COR-L47 (cell line): Measurements from ENCODE around the gene MARCHF2.
"Not testable (repeated sequence)": the region's sequence is repeated elsewhere in the genome, so short reads cannot be mapped to it uniquely, and the experiment has no call there.

Experiments used
- DNase-seq: peaks from one replicate; lab custom pipeline; 2025; lab: John Stamatoyannopoulos, UW

The MARCHF2 gene

GRCh38 chr19:8412783-8413628 lies at the start of gene MARCHF2:
Gene MARCHF2, plus strand, starts transcription at chr19:8413305. Its CDS starts 8,536 bp downstream, at chr19:8421841.
- peak; percentile 90 for DNase-seq

DNA sequence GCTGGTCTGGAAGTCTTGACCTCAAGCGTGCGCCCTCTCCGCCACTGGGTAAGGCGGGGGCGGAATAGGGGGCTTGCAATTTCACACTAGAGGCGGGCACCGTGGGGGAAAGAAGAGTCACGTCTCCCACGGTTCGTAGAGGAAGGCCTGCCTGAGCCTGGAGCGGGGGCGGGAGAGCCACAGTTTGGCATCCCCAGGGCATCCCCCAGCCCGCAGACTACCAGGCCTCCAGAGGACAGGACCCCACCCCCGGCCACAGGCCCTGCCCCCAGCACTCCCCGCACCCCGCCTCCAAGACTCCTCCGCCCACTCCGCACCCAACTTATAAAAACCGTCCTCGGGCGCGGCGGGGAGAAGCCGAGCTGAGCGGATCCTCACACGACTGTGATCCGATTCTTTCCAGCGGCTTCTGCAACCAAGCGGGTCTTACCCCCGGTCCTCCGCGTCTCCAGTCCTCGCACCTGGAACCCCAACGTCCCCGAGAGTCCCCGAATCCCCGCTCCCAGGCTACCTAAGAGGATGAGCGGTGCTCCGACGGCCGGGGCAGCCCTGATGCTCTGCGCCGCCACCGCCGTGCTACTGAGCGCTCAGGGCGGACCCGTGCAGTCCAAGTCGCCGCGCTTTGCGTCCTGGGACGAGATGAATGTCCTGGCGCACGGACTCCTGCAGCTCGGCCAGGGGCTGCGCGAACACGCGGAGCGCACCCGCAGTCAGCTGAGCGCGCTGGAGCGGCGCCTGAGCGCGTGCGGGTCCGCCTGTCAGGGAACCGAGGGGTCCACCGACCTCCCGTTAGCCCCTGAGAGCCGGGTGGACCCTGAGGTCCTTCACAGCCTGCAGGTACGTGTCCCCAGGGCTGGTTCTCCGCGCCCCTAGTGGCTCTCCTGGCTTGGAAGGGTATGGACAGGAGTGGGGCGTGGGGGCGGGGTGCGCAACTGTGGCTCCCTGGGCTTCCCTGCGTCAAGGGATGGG lies 49.0 kb upstream of the MARCHF2 start, which contains the start of gene ANGPTL4:
TSS of gene ANGPTL4 (plus strand) at position 353 of the 969 bp plus-strand sequence. CDS start at position 520, 167 bp downstream.
- DNase-seq: no peak

DNA sequence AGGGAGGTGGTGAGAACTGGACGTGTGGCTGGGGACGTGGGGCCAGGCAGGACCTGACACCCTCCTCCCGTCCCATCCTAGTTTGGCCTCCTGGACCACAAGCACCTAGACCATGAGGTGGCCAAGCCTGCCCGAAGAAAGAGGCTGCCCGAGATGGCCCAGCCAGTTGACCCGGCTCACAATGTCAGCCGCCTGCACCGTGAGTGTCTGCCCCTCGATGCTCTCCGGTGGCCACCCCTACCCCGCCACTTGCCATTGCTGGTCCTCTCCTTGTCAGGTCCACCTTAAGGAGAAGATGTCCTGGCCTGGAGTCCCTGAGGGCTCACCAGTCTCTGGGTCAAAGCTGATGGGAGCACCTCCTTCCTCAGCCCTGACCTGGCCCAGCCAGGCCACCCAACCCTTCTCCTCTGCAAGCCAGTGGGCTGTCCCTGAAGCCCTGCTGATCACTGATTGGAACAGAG lies 47.0 kb upstream of the MARCHF2 start:
- DNase-seq: no peak

GRCh38 chr19:8366961-8367326 lies 46.2 kb upstream of the MARCHF2 start:
- DNase-seq: no peak

DNA sequence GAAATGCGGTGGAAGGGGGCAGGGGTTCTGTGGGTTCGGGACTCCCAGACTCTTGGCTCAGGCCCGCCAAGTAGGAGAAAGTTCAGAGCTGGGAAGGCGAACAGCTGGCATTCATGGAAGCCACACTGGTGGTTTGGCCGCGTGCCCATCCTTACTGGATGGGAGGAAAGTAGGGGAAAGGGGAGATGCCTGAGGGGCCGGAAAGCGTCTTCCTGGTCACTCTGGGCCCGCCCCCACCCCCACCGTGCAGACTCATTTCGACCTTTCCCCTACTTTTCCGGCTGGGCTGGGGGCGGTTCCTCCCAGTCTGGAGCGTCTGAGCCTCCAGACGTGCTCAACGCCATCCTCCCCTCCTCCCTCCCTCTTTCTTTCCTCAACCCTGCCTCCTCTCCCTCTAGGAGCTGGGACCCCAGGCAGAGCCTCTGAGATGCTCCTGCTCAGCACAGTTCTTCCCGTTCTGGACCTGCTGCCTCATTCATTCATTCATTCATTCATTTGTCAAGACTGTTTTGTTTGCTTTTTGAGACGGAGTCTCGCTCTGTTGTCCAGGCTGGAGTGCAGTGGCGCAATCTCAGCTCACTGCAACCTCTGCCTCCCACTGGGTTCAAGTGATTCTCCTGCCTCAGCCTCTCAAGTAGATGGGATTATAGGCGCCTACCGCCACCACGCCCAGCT lies 45.6 kb upstream of the MARCHF2 start:
- DNase-seq: peak; percentile 58

- DNase-seq: no peak
Measured at GRCh38 chr19:8370176-8371010, 42.7 kb upstream of the MARCHF2 start.

DNA sequence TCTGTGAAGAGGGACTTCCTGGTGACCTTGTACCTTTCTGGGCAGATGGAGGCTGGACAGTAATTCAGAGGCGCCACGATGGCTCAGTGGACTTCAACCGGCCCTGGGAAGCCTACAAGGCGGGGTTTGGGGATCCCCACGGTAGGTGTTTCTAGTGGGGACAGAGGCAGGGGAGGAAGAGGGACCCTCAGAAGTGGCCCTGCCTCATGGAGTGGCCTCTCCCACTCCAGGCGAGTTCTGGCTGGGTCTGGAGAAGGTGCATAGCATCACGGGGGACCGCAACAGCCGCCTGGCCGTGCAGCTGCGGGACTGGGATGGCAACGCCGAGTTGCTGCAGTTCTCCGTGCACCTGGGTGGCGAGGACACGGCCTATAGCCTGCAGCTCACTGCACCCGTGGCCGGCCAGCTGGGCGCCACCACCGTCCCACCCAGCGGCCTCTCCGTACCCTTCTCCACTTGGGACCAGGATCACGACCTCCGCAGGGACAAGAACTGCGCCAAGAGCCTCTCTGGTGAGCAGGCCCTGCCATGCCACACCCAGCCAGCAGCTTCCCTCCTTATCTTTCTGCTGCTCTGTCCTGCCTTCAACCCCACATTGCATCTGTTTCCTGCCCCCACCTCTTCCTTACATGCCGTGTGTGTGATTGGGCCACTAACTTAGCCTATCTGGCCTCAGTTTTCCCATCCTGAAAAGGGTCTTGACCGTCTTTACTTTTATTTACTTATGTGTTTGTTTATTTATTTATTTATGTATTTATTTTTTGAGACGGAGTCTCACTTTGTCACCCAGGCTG lies 41.9 kb upstream of the MARCHF2 start:
- DNase-seq: no peak

DNA sequence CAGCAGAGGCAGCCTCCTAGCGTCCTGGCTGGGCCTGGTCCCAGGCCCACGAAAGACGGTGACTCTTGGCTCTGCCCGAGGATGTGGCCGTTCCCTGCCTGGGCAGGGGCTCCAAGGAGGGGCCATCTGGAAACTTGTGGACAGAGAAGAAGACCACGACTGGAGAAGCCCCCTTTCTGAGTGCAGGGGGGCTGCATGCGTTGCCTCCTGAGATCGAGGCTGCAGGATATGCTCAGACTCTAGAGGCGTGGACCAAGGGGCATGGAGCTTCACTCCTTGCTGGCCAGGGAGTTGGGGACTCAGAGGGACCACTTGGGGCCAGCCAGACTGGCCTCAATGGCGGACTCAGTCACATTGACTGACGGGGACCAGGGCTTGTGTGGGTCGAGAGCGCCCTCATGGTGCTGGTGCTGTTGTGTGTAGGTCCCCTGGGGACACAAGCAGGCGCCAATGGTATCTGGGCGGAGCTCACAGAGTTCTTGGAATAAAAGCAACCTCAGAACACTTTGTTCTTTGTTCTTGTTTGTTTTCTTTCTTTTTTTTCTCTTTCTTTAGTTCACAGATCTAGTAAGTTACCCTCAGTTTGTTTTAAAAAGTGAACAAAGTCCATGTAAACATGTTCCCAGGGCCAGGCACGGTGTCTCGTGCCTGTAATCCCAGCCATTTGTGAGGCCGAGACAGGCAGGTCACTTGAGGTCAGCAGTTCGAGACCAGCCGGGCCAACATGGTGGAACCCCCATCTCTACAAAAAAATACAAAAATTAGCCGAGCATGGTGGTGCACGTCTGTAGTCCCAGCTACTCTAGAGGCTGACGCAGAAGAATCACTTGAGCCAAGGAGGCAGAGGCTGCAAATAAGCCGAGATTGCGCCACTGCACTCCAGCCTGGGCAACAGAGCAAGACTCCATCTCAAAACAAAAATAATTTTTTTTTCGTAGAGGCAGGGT lies 39.0 kb upstream of the MARCHF2 start:
- DNase-seq: no peak

GRCh38 chr19:8375766-8376165 lies 37.3 kb upstream of the MARCHF2 start:
- not testable (repeated sequence) for DNase-seq

DNA sequence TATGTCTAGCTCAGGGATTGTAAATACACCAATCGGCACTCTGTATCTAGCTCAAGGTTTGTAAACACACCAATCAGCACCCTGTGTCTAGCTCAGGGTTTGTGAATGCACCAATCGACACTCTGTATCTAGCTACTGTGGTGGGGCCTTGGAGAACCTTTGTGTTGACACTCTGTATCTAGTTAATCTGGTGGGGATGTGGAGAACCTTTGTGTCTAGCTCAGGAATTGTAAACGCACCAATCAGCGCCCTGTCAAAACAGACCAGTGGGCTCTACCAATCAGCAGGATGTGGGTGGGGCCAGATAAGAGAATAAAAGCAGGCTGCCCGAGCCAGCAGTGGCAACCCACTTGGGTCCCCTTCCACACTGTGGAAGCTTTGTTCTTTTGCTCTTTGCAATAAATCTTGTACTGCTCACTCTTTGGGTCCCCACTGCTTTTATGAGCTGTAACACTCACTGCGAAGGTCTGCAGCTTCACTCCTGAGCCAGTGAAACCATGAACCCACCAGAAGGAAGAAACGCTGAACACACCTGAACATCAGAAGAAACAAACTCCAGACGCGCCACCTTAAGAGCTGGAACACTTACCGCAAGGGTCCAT lies 36.6 kb upstream of the MARCHF2 start:
- DNase-seq: not testable (repeated sequence)

DNA sequence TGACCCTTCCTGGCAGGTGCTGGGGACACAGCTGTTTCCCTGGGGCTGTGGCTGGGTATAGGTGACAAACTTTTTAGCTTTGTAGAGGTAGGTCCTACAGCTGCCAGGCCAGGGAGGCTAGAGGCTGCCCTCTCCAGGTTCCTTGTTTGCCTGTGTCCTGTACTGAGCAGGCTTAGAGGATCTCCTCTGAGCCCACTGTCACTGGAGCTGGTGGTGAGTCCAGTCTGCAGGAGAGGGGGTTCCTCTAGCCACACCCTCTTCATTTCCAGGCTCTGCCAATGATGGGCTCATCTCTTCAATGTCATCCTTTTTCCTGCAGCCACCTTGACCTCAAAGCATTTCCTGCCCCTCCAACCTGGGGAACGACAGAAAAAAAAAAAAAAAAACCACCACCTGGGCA lies 35.5 kb upstream of the MARCHF2 start:
- no peak for DNase-seq

- not testable (repeated sequence) for DNase-seq
Measured at GRCh38 chr19:8379156-8379891, 33.8 kb upstream of the MARCHF2 start.

- not testable (repeated sequence) for DNase-seq
Measured at GRCh38 chr19:8384569-8384968, 28.5 kb upstream of the MARCHF2 start.

- DNase-seq: not testable (repeated sequence)
Measured at GRCh38 chr19:8385103-8385502, 28.0 kb upstream of the MARCHF2 start.

GRCh38 chr19:8385566-8385965 lies 27.5 kb upstream of the MARCHF2 start:
- DNase-seq: not testable (repeated sequence)

- DNase-seq: not testable (repeated sequence)
Measured at GRCh38 chr19:8386419-8386818, 26.7 kb upstream of the MARCHF2 start.

GRCh38 chr19:8386990-8387389 lies 26.1 kb upstream of the MARCHF2 start:
- no peak for DNase-seq
